PC-3 (cell line): ENCODE measurements around the gene CFAP20DC.

Experiments
- EZH2 ChIP-seq: fragments of 300-600 bp; sonication (generic); IDR thresholded peaks from one replicate; pipeline ENCODE4 v1.6.1; 2017; ENCODE audit warnings: antibody characterized with exemption, mild to moderate bottlenecking, low read length; ENCODE audit not compliant: unreplicated experiment
- TF ChIP-seq, protein P1 (sequence below): fragments of 300-600 bp; sonication (generic); conservative IDR thresholded peaks from 2 replicates; pipeline ENCODE4 v1.5.1; 2017; ENCODE audit warnings: antibody characterized with exemption, low read depth, mild to moderate bottlenecking, low read length

DNA sequence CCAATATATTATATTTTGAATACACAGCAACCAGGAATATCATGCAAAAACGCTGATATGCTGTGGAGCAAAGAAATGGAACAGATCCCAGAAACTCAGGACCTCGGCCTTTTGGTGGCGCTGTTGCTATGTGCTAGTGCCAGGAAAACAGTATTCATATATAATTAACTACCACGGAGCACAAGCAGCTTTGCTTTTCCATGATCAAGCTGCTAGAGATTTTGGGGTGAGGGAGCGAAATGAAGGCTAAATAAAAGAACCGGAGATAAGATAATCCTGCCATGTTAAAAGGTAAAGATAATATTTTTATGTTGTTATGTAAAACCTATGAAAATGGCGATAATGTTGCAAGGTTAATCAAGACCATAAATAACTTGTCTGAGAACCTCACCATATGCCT lies 225.5 kb downstream of the CFAP20DC start:
- TF ChIP-seq EZH2, result no peak
- TF ChIP-seq, protein P1, sequence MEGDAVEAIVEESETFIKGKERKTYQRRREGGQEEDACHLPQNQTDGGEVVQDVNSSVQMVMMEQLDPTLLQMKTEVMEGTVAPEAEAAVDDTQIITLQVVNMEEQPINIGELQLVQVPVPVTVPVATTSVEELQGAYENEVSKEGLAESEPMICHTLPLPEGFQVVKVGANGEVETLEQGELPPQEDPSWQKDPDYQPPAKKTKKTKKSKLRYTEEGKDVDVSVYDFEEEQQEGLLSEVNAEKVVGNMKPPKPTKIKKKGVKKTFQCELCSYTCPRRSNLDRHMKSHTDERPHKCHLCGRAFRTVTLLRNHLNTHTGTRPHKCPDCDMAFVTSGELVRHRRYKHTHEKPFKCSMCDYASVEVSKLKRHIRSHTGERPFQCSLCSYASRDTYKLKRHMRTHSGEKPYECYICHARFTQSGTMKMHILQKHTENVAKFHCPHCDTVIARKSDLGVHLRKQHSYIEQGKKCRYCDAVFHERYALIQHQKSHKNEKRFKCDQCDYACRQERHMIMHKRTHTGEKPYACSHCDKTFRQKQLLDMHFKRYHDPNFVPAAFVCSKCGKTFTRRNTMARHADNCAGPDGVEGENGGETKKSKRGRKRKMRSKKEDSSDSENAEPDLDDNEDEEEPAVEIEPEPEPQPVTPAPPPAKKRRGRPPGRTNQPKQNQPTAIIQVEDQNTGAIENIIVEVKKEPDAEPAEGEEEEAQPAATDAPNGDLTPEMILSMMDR, result peak; percentile 97
